GM18873 (cell line): Measurements from ENCODE around the gene ERF.

Experiments used
- ATAC-seq: cut with Tn5 transposase; IDR thresholded peaks from one replicate; pipeline ENCODE4 v1.9.1; 2021; ENCODE audit warnings: mild to moderate bottlenecking, moderate library complexity, moderate number of reproducible peaks; ENCODE audit not compliant: unreplicated experiment, low FRiP score

The ERF gene

GRCh38 chr19:42255766-42256745, 1.1 kb upstream of the ERF start:
- no peak for ATAC-seq

- no peak for ATAC-seq
Observed at GRCh38 chr19:42254089-42254849, 659 bp downstream of the ERF start.

- ATAC-seq, result no peak
Observed at GRCh38 chr19:42253245-42254088, 1.5 kb downstream of the ERF start.

- ATAC-seq, result no peak
Observed at GRCh38 chr19:42252365-42253244, 2.3 kb downstream of the ERF start.

GRCh38 chr19:42251572-42252358, 3.2 kb downstream of the ERF start:
- ATAC-seq, result no peak

- no peak for ATAC-seq
Observed at GRCh38 chr19:42250666-42251531, 4.0 kb downstream of the ERF start.

- ATAC-seq, result no peak
Observed at GRCh38 chr19:42250183-42250665, 4.7 kb downstream of the ERF start.

GRCh38 chr19:42249769-42250168, 5.2 kb downstream of the ERF start:
- ATAC-seq, result no peak

- ATAC-seq, result no peak
Observed at GRCh38 chr19:42249149-42249750, 5.7 kb downstream of the ERF start.

- no peak for ATAC-seq
Observed at GRCh38 chr19:42248270-42249148, 6.4 kb downstream of the ERF start.

GRCh38 chr19:42247640-42248199, 7.2 kb downstream of the ERF start:
- ATAC-seq, result no peak

- ATAC-seq, result no peak
Observed at GRCh38 chr19:42246922-42247639, 7.8 kb downstream of the ERF start.

GRCh38 chr19:42246143-42246921, 8.6 kb downstream of the ERF start:
- no peak for ATAC-seq

GRCh38 chr19:42245231-42245630, 9.7 kb downstream of the ERF start:
- ATAC-seq, result no peak
